ENCODE measurements around the gene ZNF81.
"Not testable (repeated sequence)": the region's sequence is repeated elsewhere in the genome, so short reads cannot be mapped to it uniquely, and the experiment has no call there.

Gene ZNF81

DNA sequence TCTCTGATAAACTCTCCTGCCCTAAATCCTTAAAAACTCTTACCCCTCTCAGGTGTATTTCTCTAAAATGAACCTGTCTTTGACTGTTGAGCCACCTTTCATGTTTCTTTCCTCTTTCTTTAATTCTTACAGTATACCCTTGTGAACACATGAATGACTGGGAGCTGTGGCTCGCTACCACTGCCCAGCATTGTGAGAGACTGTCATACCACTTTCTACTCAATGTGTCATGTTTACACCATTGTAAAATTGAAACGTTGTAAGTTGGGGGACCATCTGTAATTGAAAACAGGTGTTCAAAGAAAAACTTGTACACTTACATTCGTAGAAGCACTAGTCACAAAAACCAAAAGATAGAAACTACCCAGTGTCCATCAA is 100.2 kb downstream of the ZNF81 start:
- no peak for DNase-seq

DNA sequence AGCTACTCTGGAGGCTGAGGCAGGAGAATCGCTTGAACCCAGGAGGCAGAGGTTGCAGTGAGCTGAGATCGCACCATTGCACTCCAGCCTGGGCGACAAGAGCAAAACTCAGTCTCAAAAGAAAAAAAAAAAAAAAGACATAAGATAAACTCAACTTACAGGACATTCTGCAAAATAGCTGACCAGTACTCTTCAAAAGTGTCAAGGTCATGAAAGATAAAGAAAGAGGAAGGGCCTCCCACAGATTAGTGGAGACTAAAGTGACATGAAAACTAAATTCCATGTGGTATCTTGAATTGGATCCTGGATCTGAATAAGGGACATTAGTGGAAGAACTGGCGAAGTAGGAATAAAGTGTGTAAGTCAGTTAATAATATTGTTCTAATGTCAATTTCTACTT is 103.7 kb downstream of the ZNF81 start:
- DNase-seq = no peak

DNA sequence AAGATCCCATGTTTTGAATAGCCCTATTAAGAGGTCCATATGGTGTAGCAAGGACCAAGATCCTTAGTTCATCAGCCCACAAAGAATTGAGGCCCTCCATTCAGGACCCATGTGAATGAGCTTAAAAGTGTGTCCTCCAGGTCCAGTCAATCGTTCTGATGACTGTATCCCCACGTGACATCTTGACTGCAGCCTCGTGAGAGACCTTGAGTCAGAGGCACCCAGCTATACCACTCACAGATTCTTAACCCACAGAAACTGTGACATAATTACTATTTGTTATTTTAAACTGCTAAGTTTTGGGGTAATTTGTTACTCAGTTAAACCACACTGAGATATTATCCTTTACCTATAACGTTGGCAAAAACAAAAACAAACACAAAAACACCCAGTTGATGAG is 104.7 kb downstream of the ZNF81 start:
- DNase-seq = no peak

DNA sequence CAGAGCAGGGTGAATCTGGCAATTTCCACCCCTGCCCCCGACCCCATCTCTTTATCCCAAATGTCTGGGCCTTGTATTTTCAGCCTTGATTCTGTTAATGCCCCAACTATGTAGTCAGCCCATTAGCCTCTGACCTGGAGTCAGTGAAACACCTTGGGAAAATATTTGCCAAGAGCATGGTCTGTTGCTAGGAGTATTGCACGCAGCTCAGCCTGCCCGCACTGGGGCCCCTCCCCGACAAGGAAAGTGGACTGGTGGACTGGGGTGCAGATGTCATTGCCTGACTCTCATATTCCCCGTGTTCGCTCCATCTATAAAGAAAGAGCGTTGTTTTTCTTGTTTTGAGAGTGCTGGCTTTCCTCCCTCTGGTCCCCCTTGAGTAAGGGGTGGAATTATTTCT is 118.6 kb downstream of the ZNF81 start:
- DNase-seq = not testable (repeated sequence)

DNA sequence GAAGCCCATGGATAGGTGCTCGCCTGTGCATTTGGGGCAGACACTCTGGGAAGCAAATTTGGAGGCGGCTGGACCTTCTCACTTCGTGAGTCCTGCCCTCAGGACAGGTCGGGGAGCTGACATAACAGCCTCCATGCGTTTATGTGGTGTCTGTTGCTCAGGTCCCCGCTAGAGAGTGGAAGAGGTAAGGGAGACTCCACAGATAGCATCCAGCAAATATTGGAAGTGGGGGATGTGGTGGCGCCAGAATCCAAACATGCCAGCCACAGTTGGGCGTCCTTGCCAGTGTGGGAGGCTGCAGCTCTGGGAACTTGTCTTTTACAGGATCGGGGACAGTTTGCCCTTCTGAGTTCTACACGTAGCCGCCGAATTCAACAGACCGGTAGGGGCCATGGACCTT is 119.3 kb downstream of the ZNF81 start:
- no peak for DNase-seq

DNA sequence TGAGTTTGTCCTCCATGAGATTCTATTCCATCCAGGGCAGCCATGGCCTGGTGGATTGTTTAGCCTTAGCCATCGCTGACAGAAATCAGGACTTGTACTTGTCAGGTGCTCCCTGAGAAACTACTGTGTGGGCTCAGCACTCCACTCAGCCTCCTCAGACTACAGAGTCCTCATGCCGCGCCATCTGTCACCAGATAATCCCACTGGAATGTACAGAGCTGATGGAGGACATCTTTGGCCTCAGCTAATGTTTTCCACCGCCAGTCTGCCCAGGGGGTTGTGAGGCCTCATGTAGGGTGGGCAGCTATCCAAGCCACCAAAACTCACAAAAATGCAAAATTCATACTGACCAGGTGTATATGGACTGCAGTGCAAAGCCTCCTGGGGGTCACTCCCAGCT is 121.5 kb downstream of the ZNF81 start:
- not testable (repeated sequence) for DNase-seq

DNA sequence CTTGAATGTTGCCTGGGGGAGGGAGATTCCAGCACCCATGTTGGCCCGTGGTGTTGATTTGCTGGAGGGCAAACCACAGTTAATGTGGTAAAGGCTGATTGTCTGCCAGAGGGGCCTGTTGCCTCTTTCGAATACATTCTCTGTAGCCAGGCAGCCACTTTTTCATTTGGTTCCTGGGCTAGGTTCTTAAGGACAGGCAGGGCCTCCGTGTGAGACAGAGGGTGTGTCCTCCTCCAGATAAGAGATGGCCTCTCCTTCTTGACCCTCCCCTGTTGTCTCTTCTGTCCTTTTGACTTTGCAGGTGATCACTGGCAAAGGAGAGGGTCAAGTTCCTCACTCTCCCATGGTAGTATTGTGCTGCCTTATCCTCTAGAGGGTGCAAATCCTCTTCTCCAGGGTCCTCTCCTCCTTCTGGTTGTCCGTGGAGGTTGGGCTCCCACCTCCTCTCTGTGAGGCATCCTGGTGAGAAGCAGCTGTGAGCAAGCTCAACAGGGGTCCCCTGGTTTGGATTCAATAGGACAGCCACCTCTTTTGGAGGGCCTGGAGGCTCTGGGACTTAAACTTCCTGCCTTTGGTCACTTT is 122.2 kb downstream of the ZNF81 start:
- peak; percentile 35 for DNase-seq

DNA sequence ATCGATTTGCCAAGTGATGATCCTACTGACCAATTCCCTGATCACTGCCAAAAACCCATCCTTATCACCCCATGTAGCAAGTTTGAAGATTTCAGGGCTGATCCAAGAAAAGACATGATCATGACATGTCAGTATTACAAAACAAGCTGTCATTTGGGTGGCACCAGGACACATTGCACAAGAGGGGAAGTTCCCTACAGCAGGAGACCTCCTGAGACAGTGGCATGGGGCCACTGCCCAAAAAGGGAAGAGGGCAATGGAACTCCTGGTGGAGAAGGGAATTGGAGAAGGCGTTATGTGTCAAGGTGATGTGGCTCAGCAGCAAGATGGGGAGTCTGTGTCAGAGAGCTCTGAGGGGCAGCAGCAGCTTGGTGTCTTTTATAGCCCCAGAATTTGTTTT is 123.7 kb downstream of the ZNF81 start:
- no peak for DNase-seq

DNA sequence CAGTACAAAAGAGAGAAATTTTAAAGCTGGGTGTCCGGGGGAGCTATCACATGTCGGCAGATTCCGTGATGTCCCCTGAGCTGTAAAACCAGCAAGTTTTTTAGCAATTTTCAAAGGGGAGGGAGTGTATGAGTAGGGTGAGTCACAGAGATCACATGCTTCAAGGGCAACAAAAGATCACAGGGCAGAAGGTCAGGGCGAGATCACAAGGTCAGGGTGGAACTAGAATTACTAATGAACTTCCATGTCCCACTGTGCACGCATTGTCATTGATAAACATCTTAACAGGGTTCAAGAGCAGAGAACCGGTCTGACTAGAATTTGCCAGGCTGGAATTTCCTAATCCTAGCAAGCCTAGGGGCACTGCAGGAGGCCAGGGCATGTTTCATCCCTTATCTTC is 125.1 kb downstream of the ZNF81 start:
- DNase-seq = not testable (repeated sequence)

DNA sequence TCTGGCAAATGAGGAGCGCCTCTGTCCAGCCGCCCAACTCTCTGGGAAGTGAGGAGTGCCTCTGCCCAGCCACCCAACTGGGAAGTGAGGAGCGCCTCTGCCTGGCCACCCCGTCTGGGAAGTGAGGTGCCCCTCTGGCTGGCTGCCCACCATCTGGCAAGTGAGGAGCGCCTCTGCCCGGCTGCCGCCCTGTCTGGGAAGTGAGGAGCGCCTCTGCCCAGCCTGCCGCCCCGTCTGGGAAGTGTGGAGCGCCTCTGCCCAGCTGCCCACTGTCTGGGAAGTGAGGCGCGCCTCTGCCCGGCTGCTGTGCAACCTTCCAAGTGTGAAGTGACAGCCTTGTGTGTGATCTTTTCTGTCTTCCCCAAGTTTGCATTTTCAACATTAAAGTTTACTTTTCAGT is 128.8 kb downstream of the ZNF81 start:
- DNase-seq = not testable (repeated sequence)
